Measurements from ENCODE around the gene CMIP.

- no peak for TF ChIP-seq GATA2 (IDR thresholded peaks at IDR 0.05; ENCODE audit: low read depth, low read length)
- TF ChIP-seq GATA3 (IDR thresholded peaks at IDR 0.05; ENCODE audit: low read depth, low read length), result no peak
Observed at GRCh38 chr16:81424771-81425170, 19.8 kb upstream of the CMIP start.

All from SH-SY5Y (cell line).